ENCODE measurements around the gene BLVRB.

- TF ChIP-seq, protein P1, sequence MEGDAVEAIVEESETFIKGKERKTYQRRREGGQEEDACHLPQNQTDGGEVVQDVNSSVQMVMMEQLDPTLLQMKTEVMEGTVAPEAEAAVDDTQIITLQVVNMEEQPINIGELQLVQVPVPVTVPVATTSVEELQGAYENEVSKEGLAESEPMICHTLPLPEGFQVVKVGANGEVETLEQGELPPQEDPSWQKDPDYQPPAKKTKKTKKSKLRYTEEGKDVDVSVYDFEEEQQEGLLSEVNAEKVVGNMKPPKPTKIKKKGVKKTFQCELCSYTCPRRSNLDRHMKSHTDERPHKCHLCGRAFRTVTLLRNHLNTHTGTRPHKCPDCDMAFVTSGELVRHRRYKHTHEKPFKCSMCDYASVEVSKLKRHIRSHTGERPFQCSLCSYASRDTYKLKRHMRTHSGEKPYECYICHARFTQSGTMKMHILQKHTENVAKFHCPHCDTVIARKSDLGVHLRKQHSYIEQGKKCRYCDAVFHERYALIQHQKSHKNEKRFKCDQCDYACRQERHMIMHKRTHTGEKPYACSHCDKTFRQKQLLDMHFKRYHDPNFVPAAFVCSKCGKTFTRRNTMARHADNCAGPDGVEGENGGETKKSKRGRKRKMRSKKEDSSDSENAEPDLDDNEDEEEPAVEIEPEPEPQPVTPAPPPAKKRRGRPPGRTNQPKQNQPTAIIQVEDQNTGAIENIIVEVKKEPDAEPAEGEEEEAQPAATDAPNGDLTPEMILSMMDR (IDR thresholded peaks at IDR 0.05): no peak
- TF ChIP-seq POLR2A (IDR thresholded peaks at IDR 0.05) (no peak), EP300 (IDR thresholded peaks at IDR 0.05) (no peak)
Measured at GRCh38 chr19:40411125-40411842, 54.3 kb downstream of the BLVRB start.
